Neuronal stem cell (in vitro differentiated cells): ENCODE measurements around the gene NTRK3.

ENCODE experiments used
- DNase-seq: peaks from one replicate; pipeline ENCODE4 v3.0.0-alpha.2; 2013; ENCODE audit warnings: low spot score
- H2AFZ ChIP-seq: one replicate; pipeline ENCODE4 v1.6.1; 2013; ENCODE audit warnings: mild to moderate bottlenecking, low read length, inconsistent platforms
- H2AK5ac ChIP-seq: 2 replicates; pipeline ENCODE4 v1.6.1; 2013; ENCODE audit warnings: low read depth, mild to moderate bottlenecking, inconsistent platforms, low read length, moderate library complexity, mixed read lengths
- H2BK120ac ChIP-seq: 2 replicates; pipeline ENCODE4 v1.6.1; 2013; ENCODE audit warnings: low read depth, mild to moderate bottlenecking, inconsistent platforms, low read length, moderate library complexity, mixed read lengths
- H2BK12ac ChIP-seq: one replicate; pipeline ENCODE4 v1.6.1; 2013; ENCODE audit warnings: low read length, inconsistent platforms
- H2BK15ac ChIP-seq: 2 replicates; pipeline ENCODE4 v1.6.1; 2013; ENCODE audit warnings: mild to moderate bottlenecking, low read length, inconsistent platforms, mixed read lengths
- H2BK5ac ChIP-seq: one replicate; pipeline ENCODE4 v1.6.1; 2013; ENCODE audit warnings: inconsistent platforms, mild to moderate bottlenecking, low read length, moderate library complexity
- H3K14ac ChIP-seq: one replicate; pipeline ENCODE4 v1.6.1; 2013; ENCODE audit warnings: low read length, inconsistent platforms
- H3K18ac ChIP-seq: 2 replicates; pipeline ENCODE4 v1.6.1; 2013; ENCODE audit warnings: low read length, inconsistent platforms
- H3K23ac ChIP-seq: 2 replicates; pipeline ENCODE4 v1.6.1; 2013; ENCODE audit warnings: low read depth, mild to moderate bottlenecking, mixed read lengths, low read length, inconsistent platforms; ENCODE audit not compliant: poor library complexity
- H3K27ac ChIP-seq: replicated peaks from 3 replicates; pipeline ENCODE4 v1.5.1; 2013; ENCODE audit warnings: low read length, inconsistent platforms
- H3K27me3 ChIP-seq, 3 experiments: 2 replicates each; pipeline ENCODE4 v1.6.1; 2013; ENCODE audit warnings: low read length in 3 of 3, mild to moderate bottlenecking in 2 of 3, inconsistent platforms in 1 of 3, low read depth in 1 of 3, mixed read lengths in 1 of 3, moderate library complexity in 1 of 3; ENCODE audit not compliant: control insufficient read depth in 3 of 3, insufficient read depth in 3 of 3
- H3K36me3 ChIP-seq, 2 donors: replicated peaks in 1 of 2; 2 replicates each; pipeline ENCODE4 v1.6.1; 2013; ENCODE audit warnings: low read length in 2 of 2; ENCODE audit not compliant: control insufficient read depth in 2 of 2, insufficient read depth in 2 of 2
- H3K4ac ChIP-seq: 2 replicates; pipeline ENCODE4 v1.6.1; 2013; ENCODE audit warnings: inconsistent platforms, mild to moderate bottlenecking, low read length, moderate library complexity
- H3K4me1 ChIP-seq, 2 donors: 1 replicate in 1 of 2; 2 replicates in 1 of 2; pipeline ENCODE4 v1.6.1; 2013; ENCODE audit warnings: low read length in 2 of 2, low read depth in 1 of 2; ENCODE audit not compliant: control insufficient read depth in 2 of 2, insufficient read depth in 1 of 2
- H3K4me2 ChIP-seq: one replicate; pipeline ENCODE4 v1.6.1; 2013; ENCODE audit warnings: mild to moderate bottlenecking, low read length, inconsistent platforms; ENCODE audit not compliant: insufficient read depth, poor library complexity, severe bottlenecking
- H3K4me3 ChIP-seq, 2 donors: 2 replicates each; pipeline ENCODE4 v1.5.1; 2013; ENCODE audit warnings: low read length in 2 of 2, mild to moderate bottlenecking in 2 of 2, inconsistent platforms in 1 of 2, moderate library complexity in 1 of 2
- H3K79me1 ChIP-seq: one replicate; pipeline ENCODE4 v1.6.1; 2013; ENCODE audit warnings: low read depth, mild to moderate bottlenecking, inconsistent platforms, low read length, moderate library complexity
- H3K9ac ChIP-seq: one replicate; pipeline ENCODE4 v1.6.1; 2013; ENCODE audit warnings: mild to moderate bottlenecking, low read depth, low read length, inconsistent platforms; ENCODE audit not compliant: poor library complexity
- H3K9me3 ChIP-seq, 2 donors: replicated peaks in 1 of 2; 2 replicates each; pipeline versions ENCODE3 to v1.6.1; 2013; ENCODE audit warnings: low read length in 2 of 2, mild to moderate bottlenecking in 2 of 2, inconsistent platforms in 1 of 2, low read depth in 1 of 2, mixed read lengths in 1 of 2, moderate library complexity in 1 of 2; ENCODE audit not compliant: control insufficient read depth in 2 of 2, insufficient read depth in 1 of 2
- H4K8ac ChIP-seq: one replicate; pipeline ENCODE4 v1.6.1; 2013; ENCODE audit warnings: low read depth, mild to moderate bottlenecking, inconsistent platforms, low read length, moderate library complexity
- H4K91ac ChIP-seq: one replicate; pipeline ENCODE4 v1.6.1; 2013; ENCODE audit warnings: low read length, low read depth, mild to moderate bottlenecking, inconsistent platforms; ENCODE audit not compliant: poor library complexity
- WGBS, 2 donors: extraction: QIAGEN DNeasy Blood & Tissue Kit; methylation state at CpG; one replicate each; pipeline ENCODE4 v1.1.7; 2013; ENCODE audit warnings: missing lambda C conversion rate in 2 of 2, mixed read lengths in 1 of 2; ENCODE audit not compliant: insufficient read length in 2 of 2, insufficient replicate concordance in 1 of 2; ENCODE audit errors: extremely low coverage in 2 of 2; 5-methylcytosine and 5-hydroxymethylcytosine counted together

Gene NTRK3

GRCh38 chr15:88221836-88222235 is 34.7 kb downstream of the NTRK3 start:
- Histone ChIP-seq H3K4ac (no peak overlapping the region), H4K91ac (no peak overlapping the region), H3K27me3 (peaks cover 0 to 5% (median 0%) of the 10 kb centered on the region in 3 experiments)

GRCh38 chr15:88220443-88221335 is 35.9 kb downstream of the NTRK3 start:
- Histone ChIP-seq H3K27ac (no peak overlapping the region), H3K36me3 (no peaks in the 10 kb centered on the region), H2BK12ac (no peak overlapping the region), H2AK5ac (no peak overlapping the region), H3K79me1 (no peaks in the 10 kb centered on the region), H3K4me2 (no peak overlapping the region), H3K9ac (no peak overlapping the region), H3K18ac (no peak overlapping the region), H2BK120ac (no peak overlapping the region), H3K4me1 (peaks cover 0 to 4% of the 10 kb centered on the region in 2 donors), H3K4me3 (no peak overlapping the region), H2BK15ac (no peak overlapping the region), H2BK5ac (no peak overlapping the region), H3K23ac (no peak overlapping the region), H4K8ac (no peak overlapping the region), H3K9me3 (no peaks in the 10 kb centered on the region), H3K14ac (no peak overlapping the region), H3K4ac (no peak overlapping the region), H4K91ac (no peak overlapping the region), H3K27me3 (no peaks in the 10 kb centered on the region), H2AFZ (no peak overlapping the region)
- no peak for DNase-seq
- WGBS, 2 donors = no CpG with 5 or more reads among the region's 11 CpGs

More at GRCh38 chr15:88221836-88222235, 34.7 kb downstream of the NTRK3 start:
- H3K9ac ChIP-seq = no peak overlapping the region
- no peak overlapping the region for H3K18ac ChIP-seq
- H3K27ac ChIP-seq = no peak overlapping the region
- H3K79me1 ChIP-seq = no peaks in the 10 kb centered on the region
- no peak overlapping the region for H3K4me3 ChIP-seq
- H3K36me3 ChIP-seq = no peaks in the 10 kb centered on the region
- H3K4me2 ChIP-seq = no peak overlapping the region
- H2AK5ac ChIP-seq = no peak overlapping the region
- no peak for DNase-seq
- no peak overlapping the region for H2AFZ ChIP-seq
- H2BK12ac ChIP-seq = no peak overlapping the region
- peaks cover 0 to 4% of the 10 kb centered on the region in 2 donors for H3K4me1 ChIP-seq
- H3K23ac ChIP-seq = no peak overlapping the region
- no peak overlapping the region for H2BK120ac ChIP-seq
- no peak overlapping the region for H3K14ac ChIP-seq
- H4K8ac ChIP-seq = no peak overlapping the region
- H2BK15ac ChIP-seq = no peak overlapping the region
- H3K9me3 ChIP-seq = no peaks in the 10 kb centered on the region
- no peak overlapping the region for H2BK5ac ChIP-seq
- WGBS, 2 donors = no CpG with 5 or more reads among the region's 6 CpGs

GRCh38 chr15:88219623-88220022 is 36.9 kb downstream of the NTRK3 start:
- Histone ChIP-seq H2AFZ (no peak overlapping the region), H3K23ac (no peak overlapping the region), H3K27ac (no peak overlapping the region), H3K36me3 (no peaks in the 10 kb centered on the region), H3K9me3 (no peaks in the 10 kb centered on the region), H3K14ac (no peak overlapping the region), H3K4me2 (no peak overlapping the region), H3K79me1 (no peaks in the 10 kb centered on the region), H4K8ac (no peak overlapping the region), H2AK5ac (no peak overlapping the region), H2BK12ac (no peak overlapping the region), H2BK5ac (no peak overlapping the region), H3K27me3 (no peaks in the 10 kb centered on the region), H3K18ac (no peak overlapping the region), H3K4me3 (no peak overlapping the region), H2BK15ac (no peak overlapping the region), H3K4ac (no peak overlapping the region), H4K91ac (no peak overlapping the region), H3K9ac (no peak overlapping the region), H3K4me1 (peaks cover 0 to 4% of the 10 kb centered on the region in 2 donors), H2BK120ac (no peak overlapping the region)
- WGBS, 2 donors = no CpG with 5 or more reads among the region's 3 CpGs
- DNase-seq = no peak

GRCh38 chr15:88218557-88219221 is 37.9 kb downstream of the NTRK3 start:
- Histone ChIP-seq H2BK5ac (no peak overlapping the region), H3K4me3 (no peak overlapping the region), H3K36me3 (no peaks in the 10 kb centered on the region), H2AK5ac (no peak overlapping the region), H2AFZ (no peak overlapping the region), H3K27me3 (no peaks in the 10 kb centered on the region), H2BK120ac (no peak overlapping the region), H3K4me1 (peaks cover 0 to 4% of the 10 kb centered on the region in 2 donors), H3K9me3 (no peaks in the 10 kb centered on the region), H4K8ac (no peak overlapping the region), H3K27ac (no peak overlapping the region), H3K18ac (no peak overlapping the region), H3K4me2 (no peak overlapping the region), H3K9ac (no peak overlapping the region), H4K91ac (no peak overlapping the region), H3K79me1 (no peaks in the 10 kb centered on the region), H2BK12ac (no peak overlapping the region), H3K4ac (no peak overlapping the region), H2BK15ac (no peak overlapping the region), H3K14ac (no peak overlapping the region), H3K23ac (no peak overlapping the region)
- no peak for DNase-seq
- no CpG with 5 or more reads among the region's 9 CpGs for WGBS, 2 donors
